ENCODE measurements around the gene CYB561D2.

The CYB561D2 gene

GRCh38 chr3:50392101-50392715 lies 41.5 kb downstream of the CYB561D2 start:
- no peak for DNase-seq

GRCh38 chr3:50393061-50393460 lies 42.4 kb downstream of the CYB561D2 start:
- DNase-seq: no peak

- DNase-seq: no peak
These were observed 44.6 kb downstream of the CYB561D2 start for GRCh38 chr3:50395070-50395860.

GRCh38 chr3:50396502-50396901 lies 45.8 kb downstream of the CYB561D2 start:
- no peak for DNase-seq

- DNase-seq: no peak
These were observed 51.4 kb downstream of the CYB561D2 start for GRCh38 chr3:50401978-50402595.
